Effector memory CD8-positive, alpha-beta T cell (primary cell): ENCODE measurements around the gene ARRDC4.

Experiments
- ATAC-seq: fragments of 150-1000 bp; cut with Tn5 transposase; replicated peaks from 2 replicates; pipeline ENCODE4 v1.10.0; 2021; ENCODE audit warnings: mild to moderate bottlenecking, moderate library complexity
- DNase-seq, 3 experiments: peaks; one replicate each; pipeline ENCODE4 v3.0.0; 2021
- H3K27ac Mint-ChIP-seq, 2 donors: one replicate each; pipeline ENCODE4 v1.8.0; 2022; ENCODE audit warnings: mild to moderate bottlenecking in 2 of 2, mixed read lengths in 2 of 2, moderate library complexity in 2 of 2
- H3K27me3 Mint-ChIP-seq, 2 donors: one replicate each; pipeline ENCODE4 v1.8.0; 2022; ENCODE audit warnings: mixed read lengths in 2 of 2
- H3K36me3 Mint-ChIP-seq: one replicate; pipeline ENCODE4 v1.8.0; 2022; ENCODE audit warnings: mild to moderate bottlenecking, moderate library complexity, mixed read lengths; ENCODE audit not compliant: insufficient read depth
- H3K4me1 Mint-ChIP-seq, 2 donors: one replicate each; pipeline ENCODE4 v1.8.0; 2022; ENCODE audit warnings: low read depth in 2 of 2, mixed read lengths in 2 of 2
- H3K4me3 Mint-ChIP-seq, 2 donors: one replicate each; pipeline ENCODE4 v1.8.0; 2022; ENCODE audit warnings: mild to moderate bottlenecking in 2 of 2, mixed read lengths in 2 of 2, moderate library complexity in 2 of 2
- H3K9me3 Mint-ChIP-seq, 2 donors: one replicate each; pipeline ENCODE4 v1.8.0; 2022; ENCODE audit warnings: mixed read lengths in 2 of 2

ARRDC4 gene

DNA sequence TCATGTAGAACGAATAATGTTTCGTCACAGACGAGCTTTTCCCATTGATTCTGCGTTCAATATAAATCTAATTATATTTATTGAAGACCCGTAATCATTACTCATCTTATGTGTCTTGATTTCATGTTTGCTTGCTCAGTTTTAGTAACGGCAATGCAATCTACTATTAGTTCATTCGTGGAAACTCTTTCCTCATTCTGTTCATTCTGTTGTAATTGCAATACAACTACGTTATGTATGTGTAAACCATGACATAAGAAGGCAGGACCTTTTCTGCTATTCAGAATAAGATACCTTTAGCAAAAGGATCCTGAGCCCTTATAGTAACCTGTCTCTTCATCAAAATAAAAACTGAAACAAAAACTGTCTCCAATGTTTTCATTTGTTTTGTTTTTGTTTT lies 6.8 kb upstream of the ARRDC4 start:
- Mint-ChIP-seq H3K27ac (no peak overlapping the region), H3K4me3 (no peak overlapping the region), H3K9me3 (no peaks in the 10 kb centered on the region), H3K4me1 (no peaks in the 10 kb centered on the region), H3K27me3 (no peaks in the 10 kb centered on the region), H3K36me3 (no peaks in the 10 kb centered on the region)
- ATAC-seq (no peak), DNase-seq (no peak)

DNA sequence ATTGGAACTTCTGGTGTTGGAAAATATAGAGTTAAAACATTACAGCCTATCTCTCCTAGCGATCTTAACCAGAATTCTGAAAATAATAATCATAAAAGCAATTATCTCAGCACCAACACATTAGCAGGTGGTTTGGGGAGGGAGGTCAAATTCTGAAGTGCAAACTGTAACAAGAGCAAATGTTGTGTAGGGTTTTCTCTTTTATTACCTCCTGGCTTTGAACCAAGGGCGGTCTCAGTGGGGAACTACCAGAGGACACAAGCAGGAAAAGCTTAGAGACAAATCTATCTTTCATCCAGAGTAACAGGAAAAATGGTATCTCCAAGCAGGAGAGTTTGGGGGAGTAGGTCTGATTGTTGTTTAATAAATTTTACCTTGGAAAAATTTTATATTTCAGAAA lies 5.5 kb upstream of the ARRDC4 start:
- H3K4me1 Mint-ChIP-seq = peaks cover 0 to under 1% of the 10 kb centered on the region in 2 donors
- H3K36me3 Mint-ChIP-seq = no peaks in the 10 kb centered on the region
- H3K4me3 Mint-ChIP-seq = no peak overlapping the region
- DNase-seq = no peak
- H3K9me3 Mint-ChIP-seq = no peaks in the 10 kb centered on the region
- peaks cover 3 to 6% of the 10 kb centered on the region in 2 donors for H3K27me3 Mint-ChIP-seq
- H3K27ac Mint-ChIP-seq = no peak overlapping the region
- no peak for ATAC-seq

DNA sequence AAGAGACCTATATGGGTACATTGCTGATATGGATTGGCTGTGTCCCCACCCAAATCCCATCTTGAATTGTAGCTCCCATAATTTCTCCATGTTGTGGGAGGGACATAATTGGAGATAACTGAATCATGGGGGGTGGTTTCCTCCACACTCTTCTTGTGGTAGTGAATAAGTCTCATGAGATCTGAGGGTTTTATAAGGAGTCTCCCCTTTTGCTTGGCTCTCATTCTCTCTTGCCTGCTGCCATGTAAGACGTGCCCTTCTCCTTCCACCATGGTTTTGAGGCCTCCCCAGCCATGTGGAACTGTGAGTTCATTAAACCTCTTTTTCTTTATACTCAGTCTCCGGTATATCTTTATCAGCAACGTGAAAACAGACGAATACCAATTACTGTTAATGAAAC lies 5.0 kb upstream of the ARRDC4 start:
- DNase-seq (no peak), ATAC-seq (no peak)
- H3K4me3 Mint-ChIP-seq = no peak overlapping the region
- H3K4me1 Mint-ChIP-seq = peaks cover 0 to 5% of the 10 kb centered on the region in 2 donors
- H3K36me3 Mint-ChIP-seq = no peaks in the 10 kb centered on the region
- H3K27me3 Mint-ChIP-seq = peaks cover 6 to 7% of the 10 kb centered on the region in 2 donors
- H3K9me3 Mint-ChIP-seq = no peaks in the 10 kb centered on the region
- H3K27ac Mint-ChIP-seq = no peak overlapping the region

DNA sequence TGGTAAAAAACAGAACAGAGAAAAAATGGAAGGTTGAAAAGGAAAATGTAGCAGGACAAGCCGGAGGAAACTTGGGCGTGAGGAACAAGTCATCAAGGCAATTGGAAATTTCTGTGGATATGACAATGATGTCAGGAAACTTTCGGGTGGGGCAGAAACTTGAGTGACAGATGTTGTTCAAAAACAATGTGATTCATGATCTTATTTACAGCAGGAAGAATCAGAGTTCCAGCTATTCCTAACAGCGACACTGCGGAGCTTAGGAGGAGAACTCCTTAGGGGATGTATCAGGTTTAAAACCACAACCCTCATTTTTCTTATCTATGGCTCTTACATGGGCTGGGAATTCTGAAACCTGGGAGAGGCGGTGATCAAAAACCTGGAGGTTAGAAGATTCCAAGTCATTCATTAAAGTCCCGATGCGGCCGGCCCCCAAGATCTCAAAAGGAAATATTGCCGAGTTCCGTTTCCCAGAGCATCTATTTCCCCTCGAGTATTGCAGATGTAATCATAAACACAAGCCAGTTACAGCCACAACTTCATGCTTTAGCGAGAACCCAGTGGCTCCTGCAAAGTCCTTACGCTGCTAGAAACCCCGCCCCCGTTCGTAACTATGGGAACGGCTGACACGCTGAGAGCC lies 659 bp upstream of the ARRDC4 start:
- peaks cover 0 to 5% of the 10 kb centered on the region in 2 donors for H3K4me1 Mint-ChIP-seq
- H3K27me3 Mint-ChIP-seq = peaks cover 6 to 16% of the 10 kb centered on the region in 2 donors
- DNase-seq (no peak), ATAC-seq (no peak)
- H3K9me3 Mint-ChIP-seq = peaks cover 2 to 6% of the 10 kb centered on the region in 2 donors
- H3K36me3 Mint-ChIP-seq = no peaks in the 10 kb centered on the region
- peak overlapping the region in 1 of 2 donors; percentile 15 for H3K27ac Mint-ChIP-seq
- H3K4me3 Mint-ChIP-seq = peak overlapping the region; percentile 48 to 73

DNA sequence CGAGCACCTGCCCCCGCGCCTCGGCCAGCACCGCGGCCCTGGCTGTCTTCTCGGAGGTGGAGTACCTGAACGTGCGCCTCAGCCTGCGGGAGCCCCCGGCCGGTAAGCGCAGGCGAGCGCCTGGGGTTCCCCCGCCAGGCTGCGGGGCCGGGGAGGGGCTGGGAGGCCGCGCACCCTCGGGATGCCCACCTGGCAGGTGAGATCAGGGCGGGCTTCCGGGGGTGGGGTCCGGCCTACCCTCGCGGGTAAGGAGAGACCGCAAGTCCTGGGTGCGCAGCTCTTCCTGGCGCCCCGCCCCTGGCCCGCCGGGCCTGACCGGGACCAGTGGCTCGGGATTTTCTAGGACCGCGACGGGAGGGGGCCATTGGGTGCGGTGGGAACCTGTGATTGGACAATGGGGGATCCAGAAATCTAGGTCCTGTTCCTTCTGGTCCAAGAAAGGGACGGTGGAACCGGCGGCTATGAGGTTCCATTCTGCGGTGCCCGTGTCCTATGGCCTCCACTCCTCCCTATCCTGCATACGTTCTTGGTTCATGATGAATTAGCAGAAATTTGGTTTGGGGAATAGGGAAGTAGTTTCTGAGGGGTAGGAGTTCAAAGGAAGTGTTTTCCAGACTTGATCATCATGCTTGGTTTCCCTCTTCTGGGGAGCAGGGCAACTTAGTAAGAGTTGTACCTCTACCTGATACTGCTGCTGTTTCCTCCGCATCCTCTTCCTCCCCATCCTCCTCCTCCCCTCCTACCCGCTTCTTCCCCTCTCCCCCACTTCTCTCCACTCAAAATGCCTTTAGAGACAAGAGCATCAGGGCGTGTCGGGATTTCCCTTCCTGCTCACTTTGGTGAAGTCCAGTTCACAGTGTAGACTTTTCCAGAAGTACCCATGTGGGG lies 808 bp downstream of the ARRDC4 start:
- ATAC-seq (no peak), DNase-seq (no peak)
- Mint-ChIP-seq H3K36me3 (no peaks in the 10 kb centered on the region), H3K4me1 (peaks cover 0 to 5% of the 10 kb centered on the region in 2 donors), H3K9me3 (peaks cover 2 to 6% of the 10 kb centered on the region in 2 donors), H3K27ac (no peak overlapping the region), H3K4me3 (peak overlapping the region; percentile 2 to 28), H3K27me3 (peaks cover 6 to 16% of the 10 kb centered on the region in 2 donors)

DNA sequence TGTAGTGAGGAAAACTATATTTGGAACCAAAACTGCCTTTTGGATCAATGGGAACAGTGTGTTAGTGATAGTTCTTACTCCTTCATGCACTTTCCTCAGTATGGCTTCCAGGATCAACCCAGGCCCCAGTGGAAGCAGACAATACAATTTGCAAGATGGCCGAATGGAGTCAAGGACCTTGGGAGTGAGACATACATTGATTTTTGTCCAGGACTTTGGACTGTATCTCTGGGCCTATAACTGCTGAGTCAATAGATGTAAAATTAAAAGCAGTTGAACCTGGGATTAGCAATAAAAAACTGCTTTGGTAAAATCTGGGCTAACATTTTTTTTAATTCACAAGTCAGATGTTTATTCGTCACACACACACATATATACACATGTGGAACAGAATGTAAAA lies 1.8 kb downstream of the ARRDC4 start:
- Mint-ChIP-seq H3K9me3 (peaks cover 2 to 6% of the 10 kb centered on the region in 2 donors), H3K36me3 (no peaks in the 10 kb centered on the region), H3K27ac (no peak overlapping the region), H3K27me3 (peaks cover 6 to 16% of the 10 kb centered on the region in 2 donors), H3K4me3 (no peak overlapping the region), H3K4me1 (peaks cover 0 to 5% of the 10 kb centered on the region in 2 donors)
- DNase-seq = no peak
- no peak for ATAC-seq

DNA sequence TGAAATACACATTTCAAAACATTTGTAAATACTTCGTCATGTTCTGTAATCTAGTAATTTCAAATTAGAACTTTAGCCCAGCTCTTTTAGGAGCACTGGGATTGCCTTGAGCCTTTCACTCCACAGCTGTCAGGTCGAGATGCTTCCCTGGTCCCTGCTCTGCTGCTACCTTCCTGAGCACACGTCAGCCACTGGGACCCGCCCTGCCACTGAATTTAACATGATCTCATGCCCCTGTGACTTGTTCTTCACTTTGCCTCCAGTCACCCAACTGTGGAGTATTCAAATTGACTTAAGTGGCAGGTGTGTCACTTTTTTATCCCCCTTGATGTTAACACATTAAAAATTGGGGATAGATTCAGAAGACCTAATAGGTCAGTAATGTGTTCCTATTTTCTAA lies 3.3 kb downstream of the ARRDC4 start:
- ATAC-seq = no peak
- H3K36me3 Mint-ChIP-seq = no peaks in the 10 kb centered on the region
- peaks cover 0 to 5% of the 10 kb centered on the region in 2 donors for H3K4me1 Mint-ChIP-seq
- H3K27ac Mint-ChIP-seq = no peak overlapping the region
- no peak for DNase-seq
- peaks cover 6 to 16% of the 10 kb centered on the region in 2 donors for H3K27me3 Mint-ChIP-seq
- H3K4me3 Mint-ChIP-seq = no peak overlapping the region
- peaks cover 2 to 6% of the 10 kb centered on the region in 2 donors for H3K9me3 Mint-ChIP-seq

DNA sequence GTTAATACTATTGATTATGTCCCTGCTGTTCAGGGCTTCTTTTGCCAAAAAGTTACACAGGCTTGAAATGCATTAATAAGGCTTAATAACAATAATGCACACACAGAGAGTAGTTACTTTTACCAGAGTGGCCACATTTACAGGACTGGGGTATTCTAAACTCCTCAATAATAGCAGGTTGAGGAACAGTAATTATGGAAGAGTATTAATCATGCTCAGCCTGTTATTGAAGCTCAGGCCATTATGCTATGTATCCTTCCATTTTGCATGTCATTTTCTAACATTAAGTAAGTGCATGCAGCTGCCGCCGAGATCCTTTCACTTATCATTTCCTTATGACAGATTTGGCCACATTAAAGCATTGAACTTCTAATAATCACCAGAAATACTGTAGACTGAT lies 5.7 kb downstream of the ARRDC4 start:
- DNase-seq = no peak
- H3K36me3 Mint-ChIP-seq = no peaks in the 10 kb centered on the region
- no peak overlapping the region for H3K27ac Mint-ChIP-seq
- peaks cover 4 to 6% of the 10 kb centered on the region in 2 donors for H3K9me3 Mint-ChIP-seq
- H3K4me1 Mint-ChIP-seq = no peaks in the 10 kb centered on the region
- no peak overlapping the region for H3K4me3 Mint-ChIP-seq
- ATAC-seq = no peak
- peaks cover 0 to 9% of the 10 kb centered on the region in 2 donors for H3K27me3 Mint-ChIP-seq

DNA sequence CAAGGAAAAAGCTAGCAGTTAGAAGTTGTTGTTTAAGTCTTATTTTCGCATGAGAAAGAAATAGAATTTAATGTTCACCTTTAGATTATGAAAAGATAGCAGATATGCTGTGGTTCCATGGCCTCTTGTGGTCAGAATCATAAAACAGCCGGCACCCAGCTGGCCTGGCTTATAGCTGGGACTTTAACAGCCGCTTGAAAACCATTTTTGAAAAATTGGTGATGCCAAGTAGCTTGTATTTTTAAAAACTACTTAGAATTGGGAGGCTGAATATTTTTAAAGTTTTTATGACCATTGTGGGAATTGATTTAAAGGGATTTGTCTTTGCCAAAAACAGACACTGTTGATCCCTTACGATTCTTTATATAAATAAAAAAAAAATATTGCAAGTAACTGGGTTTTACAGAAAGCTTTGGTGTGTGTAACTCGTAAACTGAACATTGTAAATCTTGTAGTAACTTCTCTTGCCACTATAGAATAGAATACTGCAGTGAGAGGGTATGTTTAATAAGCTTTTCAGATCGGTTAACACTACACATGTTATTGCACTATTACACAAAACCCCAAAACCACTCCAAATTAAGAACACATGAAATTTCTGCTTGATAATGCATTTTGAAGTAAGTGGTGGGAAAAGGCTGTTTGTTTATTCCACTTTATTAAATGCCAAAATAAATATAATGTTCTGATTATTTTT lies 6.6 kb downstream of the ARRDC4 start:
- no peak for ATAC-seq
- H3K27ac Mint-ChIP-seq = no peak overlapping the region
- no peak overlapping the region for H3K4me3 Mint-ChIP-seq
- no peak for DNase-seq
- H3K36me3 Mint-ChIP-seq = no peaks in the 10 kb centered on the region
- peaks cover 3 to 6% of the 10 kb centered on the region in 2 donors for H3K9me3 Mint-ChIP-seq
- no peaks in the 10 kb centered on the region for H3K4me1 Mint-ChIP-seq
- H3K27me3 Mint-ChIP-seq = peaks cover 0 to under 1% of the 10 kb centered on the region in 2 donors

DNA sequence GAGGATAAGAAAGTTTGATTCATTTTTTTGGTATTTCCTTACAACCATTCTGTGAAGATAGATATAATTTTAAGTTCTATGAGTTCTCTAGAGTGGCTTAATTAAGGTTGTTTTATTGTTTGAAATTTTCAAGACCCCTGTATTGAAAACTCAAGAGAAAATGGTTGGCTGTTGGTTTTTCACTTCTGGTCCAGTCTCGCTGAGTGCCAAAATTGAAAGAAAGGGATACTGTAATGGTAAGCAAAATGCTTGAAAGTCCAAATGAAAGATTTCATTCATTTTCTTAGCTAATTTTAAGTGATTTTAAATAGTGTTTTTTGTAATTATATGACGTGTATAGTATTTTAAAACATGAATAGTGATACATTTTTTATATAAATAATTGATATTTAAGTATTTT lies 7.4 kb downstream of the ARRDC4 start:
- Mint-ChIP-seq H3K27ac (no peak overlapping the region), H3K36me3 (no peaks in the 10 kb centered on the region), H3K4me1 (no peaks in the 10 kb centered on the region), H3K9me3 (peaks cover 3 to 6% of the 10 kb centered on the region in 2 donors), H3K27me3 (no peaks in the 10 kb centered on the region), H3K4me3 (no peak overlapping the region)
- DNase-seq (no peak), ATAC-seq (no peak)

DNA sequence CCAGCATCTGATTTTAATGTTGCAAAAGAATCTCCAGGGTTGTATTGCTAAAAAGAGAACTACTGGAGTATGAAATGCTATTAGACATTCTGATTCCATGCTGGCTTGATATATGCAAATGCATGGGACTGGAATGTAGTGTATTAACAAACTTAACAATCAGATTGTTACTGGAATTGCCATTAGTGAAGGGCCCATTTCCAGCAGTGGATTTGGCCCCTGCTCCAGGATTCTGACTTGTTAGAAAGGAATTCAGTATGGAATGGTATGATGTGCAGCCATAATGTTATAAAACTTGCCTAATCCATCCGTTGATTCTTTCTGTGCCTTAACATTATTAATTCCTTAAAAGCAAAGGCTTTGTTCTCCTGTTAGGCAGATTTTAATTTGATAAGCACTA lies 7.9 kb downstream of the ARRDC4 start:
- Mint-ChIP-seq H3K9me3 (peaks cover 3 to 6% of the 10 kb centered on the region in 2 donors), H3K4me3 (no peak overlapping the region), H3K36me3 (no peaks in the 10 kb centered on the region), H3K27me3 (no peaks in the 10 kb centered on the region), H3K27ac (no peak overlapping the region), H3K4me1 (no peaks in the 10 kb centered on the region)
- ATAC-seq (no peak), DNase-seq (no peak)

DNA sequence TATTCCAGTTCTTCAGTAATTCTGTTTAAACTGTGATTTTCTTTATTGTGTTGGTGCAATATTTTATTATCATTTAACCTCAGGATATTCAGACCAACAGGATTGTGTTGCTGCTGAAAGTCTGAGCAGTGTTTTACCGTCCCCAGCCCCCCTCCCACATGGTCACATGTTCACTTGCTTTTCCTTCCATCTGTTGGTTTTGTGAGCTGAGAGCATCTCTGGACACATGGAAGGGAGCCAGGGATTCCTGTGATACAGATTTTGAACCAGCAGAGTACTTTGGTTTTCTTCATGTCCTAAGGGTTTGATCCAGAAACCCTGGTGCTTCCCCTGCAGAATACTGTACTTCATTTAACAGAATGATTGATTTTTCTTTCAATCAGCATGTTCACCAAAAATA lies 11.9 kb downstream of the ARRDC4 start:
- Mint-ChIP-seq H3K27me3 (no peaks in the 10 kb centered on the region), H3K9me3 (peaks cover 0 to 6% of the 10 kb centered on the region in 2 donors), H3K4me1 (no peaks in the 10 kb centered on the region), H3K36me3 (no peaks in the 10 kb centered on the region), H3K4me3 (no peak overlapping the region), H3K27ac (no peak overlapping the region)
- no peak for DNase-seq
- ATAC-seq = no peak

DNA sequence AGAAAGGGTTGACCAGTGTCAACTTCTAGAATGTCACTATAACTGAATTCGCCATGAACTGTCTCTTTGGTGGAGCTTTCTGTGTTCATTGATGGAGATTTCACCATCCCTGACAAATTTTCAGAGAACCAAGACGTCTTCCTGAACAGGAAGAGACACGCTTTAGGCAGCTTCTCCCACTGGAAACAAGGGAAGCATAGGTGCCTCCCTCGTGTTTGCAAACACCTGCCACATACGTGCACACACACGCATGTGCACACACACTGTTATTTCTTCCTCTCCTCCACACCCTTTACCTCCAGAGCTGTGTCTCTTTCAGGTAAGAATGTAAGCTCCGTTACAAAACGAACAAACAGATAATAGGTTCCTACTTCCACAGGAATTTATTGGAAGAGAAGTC lies 15.6 kb downstream of the ARRDC4 start:
- H3K4me1 Mint-ChIP-seq = no peaks in the 10 kb centered on the region
- H3K9me3 Mint-ChIP-seq = peaks cover 8 to 12% of the 10 kb centered on the region in 2 donors
- H3K27ac Mint-ChIP-seq = no peak overlapping the region
- H3K36me3 Mint-ChIP-seq = no peaks in the 10 kb centered on the region
- no peaks in the 10 kb centered on the region for H3K27me3 Mint-ChIP-seq
- H3K4me3 Mint-ChIP-seq = no peak overlapping the region
- ATAC-seq (no peak), DNase-seq (no peak)
